Measurements from ENCODE around the gene DGKD.

DNA sequence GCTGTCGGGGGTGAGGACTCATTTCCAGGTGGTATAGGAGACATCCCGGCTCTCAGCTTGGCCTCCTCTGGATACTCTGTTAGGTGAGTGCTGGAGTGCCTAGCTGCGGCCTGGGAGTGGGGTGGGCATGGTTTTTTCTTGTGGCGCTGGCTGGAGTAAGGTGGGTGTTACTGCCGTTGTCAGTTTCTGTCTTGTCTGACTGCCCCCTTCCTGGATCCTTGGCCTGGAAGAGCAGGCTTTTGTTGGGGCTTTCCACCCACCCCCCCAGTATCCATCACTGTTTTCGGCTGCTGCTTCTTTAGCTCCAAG, 69.2 kb downstream of the DGKD start:
- TF ChIP-seq, protein P1, sequence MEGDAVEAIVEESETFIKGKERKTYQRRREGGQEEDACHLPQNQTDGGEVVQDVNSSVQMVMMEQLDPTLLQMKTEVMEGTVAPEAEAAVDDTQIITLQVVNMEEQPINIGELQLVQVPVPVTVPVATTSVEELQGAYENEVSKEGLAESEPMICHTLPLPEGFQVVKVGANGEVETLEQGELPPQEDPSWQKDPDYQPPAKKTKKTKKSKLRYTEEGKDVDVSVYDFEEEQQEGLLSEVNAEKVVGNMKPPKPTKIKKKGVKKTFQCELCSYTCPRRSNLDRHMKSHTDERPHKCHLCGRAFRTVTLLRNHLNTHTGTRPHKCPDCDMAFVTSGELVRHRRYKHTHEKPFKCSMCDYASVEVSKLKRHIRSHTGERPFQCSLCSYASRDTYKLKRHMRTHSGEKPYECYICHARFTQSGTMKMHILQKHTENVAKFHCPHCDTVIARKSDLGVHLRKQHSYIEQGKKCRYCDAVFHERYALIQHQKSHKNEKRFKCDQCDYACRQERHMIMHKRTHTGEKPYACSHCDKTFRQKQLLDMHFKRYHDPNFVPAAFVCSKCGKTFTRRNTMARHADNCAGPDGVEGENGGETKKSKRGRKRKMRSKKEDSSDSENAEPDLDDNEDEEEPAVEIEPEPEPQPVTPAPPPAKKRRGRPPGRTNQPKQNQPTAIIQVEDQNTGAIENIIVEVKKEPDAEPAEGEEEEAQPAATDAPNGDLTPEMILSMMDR (IDR thresholded peaks at IDR 0.05): no peak
- no peak for TF ChIP-seq MAX (CRISPR knock-in tag; IDR thresholded peaks at IDR 0.05)
- TF ChIP-seq NR3C1 (CRISPR knock-in tag; conservative IDR thresholded peaks at IDR 0.05; ENCODE audit: low read depth): no peak
- TF ChIP-seq NR2C2 (CRISPR knock-in tag; IDR thresholded peaks at IDR 0.05): no peak
- TF ChIP-seq SP1 (CRISPR knock-in tag; conservative IDR thresholded peaks at IDR 0.05): no peak
- TF ChIP-seq ZNF416 (CRISPR knock-in tag; IDR thresholded peaks at IDR 0.05): no peak
- no peak for TF ChIP-seq USF2 (CRISPR knock-in tag; IDR thresholded peaks at IDR 0.05)
